WTC11 (cell line): ENCODE results near the gene SRC. TPM values are rescaled to one million over a fixed set of nuclear protein-coding genes. Genes with fewer than 3 reads are reported as not detected.

ENCODE experiments used
- IRF2 ChIP-seq: sonication (generic); formaldehyde crosslinking; IDR thresholded peaks from 2 replicates; pipeline ENCODE4 v1.8.0; 2022; ENCODE audit warnings: low read depth, missing genetic modification reagents, borderline replicate concordance
- total RNA-seq: library from RNA; stranded (reverse); gene quantifications from 3 replicates; pipeline ENCODE4 v1.2.3, GENCODE V29; 2021
- TF ChIP-seq, protein P1 (sequence below): sonication (generic); formaldehyde crosslinking; IDR thresholded peaks from 2 replicates; pipeline ENCODE4 v1.8.0; 2022; ENCODE audit warnings: mild to moderate bottlenecking, missing genetic modification reagents

SRC gene
- total RNA-seq, 1 experiment from 2014 or later = 33.3 TPM

DNA sequence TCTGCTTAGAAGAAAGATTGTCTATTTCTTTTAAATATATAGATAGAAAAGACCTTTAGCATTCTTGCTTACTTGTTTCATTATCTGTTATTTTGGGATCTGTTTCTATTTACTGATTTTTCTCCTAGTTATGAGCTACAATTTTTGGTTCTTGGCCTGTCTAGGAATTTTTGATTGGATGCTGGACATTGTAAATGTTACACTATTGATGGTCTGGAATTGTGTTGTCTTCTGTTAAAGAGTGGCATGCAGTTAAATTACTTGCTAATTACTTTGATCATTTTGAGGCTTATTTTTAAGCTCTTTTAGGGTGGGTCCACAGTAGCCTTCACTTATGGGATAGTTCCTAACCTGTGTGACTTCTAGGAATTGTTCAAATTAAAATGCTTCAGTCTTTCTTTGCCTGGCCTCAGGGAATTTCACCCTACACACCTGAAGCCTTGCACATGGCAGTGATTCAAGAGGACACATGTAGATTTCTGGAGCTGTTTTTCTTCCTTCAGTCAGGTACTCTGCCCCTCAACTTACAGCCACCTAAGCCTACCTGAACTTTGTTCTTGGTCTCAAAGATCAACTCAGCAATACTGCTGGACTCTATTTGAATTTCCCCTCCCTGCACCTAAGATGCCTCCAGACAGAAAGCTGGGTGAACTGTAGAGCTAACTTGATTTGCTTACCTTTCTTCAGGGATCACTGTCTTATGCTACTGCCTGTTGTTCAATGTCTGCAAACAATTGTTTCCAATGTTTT, 108.9 kb downstream of the SRC start (continued):
- TF ChIP-seq, protein P1, sequence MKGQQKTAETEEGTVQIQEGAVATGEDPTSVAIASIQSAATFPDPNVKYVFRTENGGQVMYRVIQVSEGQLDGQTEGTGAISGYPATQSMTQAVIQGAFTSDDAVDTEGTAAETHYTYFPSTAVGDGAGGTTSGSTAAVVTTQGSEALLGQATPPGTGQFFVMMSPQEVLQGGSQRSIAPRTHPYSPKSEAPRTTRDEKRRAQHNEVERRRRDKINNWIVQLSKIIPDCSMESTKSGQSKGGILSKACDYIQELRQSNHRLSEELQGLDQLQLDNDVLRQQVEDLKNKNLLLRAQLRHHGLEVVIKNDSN = no peak
- no peak for TF ChIP-seq IRF2

Other genes starting within 250 kb of the SRC start
- 205 to 233 TPM (median 227 TPM) in 3 replicates for gene RPN2, start 166.8 kb upstream of the SRC start, total RNA-seq
- gene MROH8, start 166.6 kb upstream of the SRC start, total RNA-seq = 0.50 to 0.92 TPM (median 0.89 TPM) in 3 replicates
- 0.74 TPM in 1 of 3 replicates, not detected in the others for gene GHRH, start 84.3 kb upstream of the SRC start, total RNA-seq
- 41.7 to 48.6 TPM (median 48.5 TPM) in 3 replicates for gene MANBAL, start 56.5 kb upstream of the SRC start, total RNA-seq
- 59.8 to 90.0 TPM (median 61.1 TPM) in 3 replicates for gene NNAT, start 175.1 kb downstream of the SRC start, total RNA-seq
- gene BLCAP, start 181.7 kb downstream of the SRC start, total RNA-seq = 53.5 to 85.6 TPM (median 54.4 TPM) in 3 replicates